ENCODE results near the gene TXNDC5.

- TF ChIP-seq, protein P1, sequence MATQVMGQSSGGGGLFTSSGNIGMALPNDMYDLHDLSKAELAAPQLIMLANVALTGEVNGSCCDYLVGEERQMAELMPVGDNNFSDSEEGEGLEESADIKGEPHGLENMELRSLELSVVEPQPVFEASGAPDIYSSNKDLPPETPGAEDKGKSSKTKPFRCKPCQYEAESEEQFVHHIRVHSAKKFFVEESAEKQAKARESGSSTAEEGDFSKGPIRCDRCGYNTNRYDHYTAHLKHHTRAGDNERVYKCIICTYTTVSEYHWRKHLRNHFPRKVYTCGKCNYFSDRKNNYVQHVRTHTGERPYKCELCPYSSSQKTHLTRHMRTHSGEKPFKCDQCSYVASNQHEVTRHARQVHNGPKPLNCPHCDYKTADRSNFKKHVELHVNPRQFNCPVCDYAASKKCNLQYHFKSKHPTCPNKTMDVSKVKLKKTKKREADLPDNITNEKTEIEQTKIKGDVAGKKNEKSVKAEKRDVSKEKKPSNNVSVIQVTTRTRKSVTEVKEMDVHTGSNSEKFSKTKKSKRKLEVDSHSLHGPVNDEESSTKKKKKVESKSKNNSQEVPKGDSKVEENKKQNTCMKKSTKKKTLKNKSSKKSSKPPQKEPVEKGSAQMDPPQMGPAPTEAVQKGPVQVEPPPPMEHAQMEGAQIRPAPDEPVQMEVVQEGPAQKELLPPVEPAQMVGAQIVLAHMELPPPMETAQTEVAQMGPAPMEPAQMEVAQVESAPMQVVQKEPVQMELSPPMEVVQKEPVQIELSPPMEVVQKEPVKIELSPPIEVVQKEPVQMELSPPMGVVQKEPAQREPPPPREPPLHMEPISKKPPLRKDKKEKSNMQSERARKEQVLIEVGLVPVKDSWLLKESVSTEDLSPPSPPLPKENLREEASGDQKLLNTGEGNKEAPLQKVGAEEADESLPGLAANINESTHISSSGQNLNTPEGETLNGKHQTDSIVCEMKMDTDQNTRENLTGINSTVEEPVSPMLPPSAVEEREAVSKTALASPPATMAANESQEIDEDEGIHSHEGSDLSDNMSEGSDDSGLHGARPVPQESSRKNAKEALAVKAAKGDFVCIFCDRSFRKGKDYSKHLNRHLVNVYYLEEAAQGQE (IDR thresholded peaks at IDR 0.05): no peak
- TF ChIP-seq CTCF (IDR thresholded peaks at IDR 0.05; ENCODE audit: low read depth, low read length, missing input control) (no peak), TAF1 (conservative IDR thresholded peaks at IDR 0.05) (no peak), YY1 (IDR thresholded peaks at IDR 0.05) (no peak)
- TF ChIP-seq, protein P2, sequence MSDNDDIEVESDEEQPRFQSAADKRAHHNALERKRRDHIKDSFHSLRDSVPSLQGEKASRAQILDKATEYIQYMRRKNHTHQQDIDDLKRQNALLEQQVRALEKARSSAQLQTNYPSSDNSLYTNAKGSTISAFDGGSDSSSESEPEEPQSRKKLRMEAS (IDR thresholded peaks at IDR 0.05): no peak
- TF ChIP-seq, protein P3, sequence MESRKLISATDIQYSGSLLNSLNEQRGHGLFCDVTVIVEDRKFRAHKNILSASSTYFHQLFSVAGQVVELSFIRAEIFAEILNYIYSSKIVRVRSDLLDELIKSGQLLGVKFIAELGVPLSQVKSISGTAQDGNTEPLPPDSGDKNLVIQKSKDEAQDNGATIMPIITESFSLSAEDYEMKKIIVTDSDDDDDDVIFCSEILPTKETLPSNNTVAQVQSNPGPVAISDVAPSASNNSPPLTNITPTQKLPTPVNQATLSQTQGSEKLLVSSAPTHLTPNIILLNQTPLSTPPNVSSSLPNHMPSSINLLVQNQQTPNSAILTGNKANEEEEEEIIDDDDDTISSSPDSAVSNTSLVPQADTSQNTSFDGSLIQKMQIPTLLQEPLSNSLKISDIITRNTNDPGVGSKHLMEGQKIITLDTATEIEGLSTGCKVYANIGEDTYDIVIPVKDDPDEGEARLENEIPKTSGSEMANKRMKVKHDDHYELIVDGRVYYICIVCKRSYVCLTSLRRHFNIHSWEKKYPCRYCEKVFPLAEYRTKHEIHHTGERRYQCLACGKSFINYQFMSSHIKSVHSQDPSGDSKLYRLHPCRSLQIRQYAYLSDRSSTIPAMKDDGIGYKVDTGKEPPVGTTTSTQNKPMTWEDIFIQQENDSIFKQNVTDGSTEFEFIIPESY (IDR thresholded peaks at IDR 0.05): no peak
Measured at GRCh38 chr6:7899889-7900213, 10.7 kb downstream of the TXNDC5 start.

Measured in liver (tissue), 3 donors.